ENCODE measurements around the gene RAB19.

GRCh38 chr7:140402178-140402835 lies 1.6 kb upstream of the RAB19 start:
- no peak for TF ChIP-seq EP300 (IDR thresholded peaks at IDR 0.05; ENCODE audit: borderline replicate concordance in 1 of 2, control insufficient read depth in 1 of 2, low read depth in 2 of 2, low read length in 2 of 2)
- no peak for TF ChIP-seq CEBPZ (IDR thresholded peaks at IDR 0.05; ENCODE audit: low read depth, low read length)
- TF ChIP-seq CTCF (IDR thresholded peaks at IDR 0.05 in 2 of 3, conservative IDR thresholded peaks at IDR 0.05 in 1 of 3; ENCODE audit: control insufficient read depth in 2 of 3, extremely low read depth in 1 of 3, insufficient read depth in 1 of 3, low read depth in 3 of 3, low read length in 3 of 3): no peak
- TF ChIP-seq CEBPB (IDR thresholded peaks at IDR 0.05; ENCODE audit: borderline replicate concordance in 1 of 2, low read depth in 2 of 2, low read length in 2 of 2): no peak
- TF ChIP-seq MAX (IDR thresholded peaks at IDR 0.05; ENCODE audit: low read depth, low read length): no peak
- TF ChIP-seq CHD4 (IDR thresholded peaks at IDR 0.05): no peak
- no peak for TF ChIP-seq YY1 (IDR thresholded peaks at IDR 0.05; ENCODE audit: low read depth, low read length)
